Liver (tissue), 3 donors: ENCODE results near the gene CD109.

Source experiments
- ATF3 ChIP-seq: IDR thresholded peaks from 2 replicates; pipeline ENCODE4 v1.6.1; 2016; ENCODE audit warnings: antibody characterized with exemption
- CTCF ChIP-seq: fragments of 150-350 bp; IDR thresholded peaks from 2 replicates; pipeline ENCODE4 v1.5.1; 2017; ENCODE audit warnings: improper control_type of control experiment, low read depth, low read length; ENCODE audit not compliant: missing input control
- GABPA ChIP-seq, 2 donors: IDR thresholded peaks in 1 of 2; conservative IDR thresholded peaks in 1 of 2; 2 replicates each; pipeline ENCODE4 v1.6.1; 2016; ENCODE audit warnings: antibody characterized with exemption in 2 of 2, mild to moderate bottlenecking in 1 of 2, moderate library complexity in 1 of 2
- MAX ChIP-seq: IDR thresholded peaks from 2 replicates; pipeline ENCODE4 v1.6.1; 2016; ENCODE audit warnings: antibody characterized with exemption
- RXRA ChIP-seq, 2 donors: IDR thresholded peaks; 2 replicates each; pipeline ENCODE4 v1.6.1; 2017 to 2018; ENCODE audit warnings: antibody characterized with exemption in 2 of 2, mild to moderate bottlenecking in 1 of 2
- donor health status: healthy.
- donor health status: healthy.

- TF ChIP-seq GABPA (IDR thresholded peaks at IDR 0.05 in 1 of 2, conservative IDR thresholded peaks at IDR 0.05 in 1 of 2) (no peak), CTCF (peak; percentile 83), RXRA (IDR thresholded peaks at IDR 0.05) (no peak), MAX (no peak), ATF3 (no peak)
Measured at GRCh38 chr6:73739096-73739495, 43.1 kb downstream of the CD109 start.
